IMR-90 (cell line): ENCODE data around the gene SLAMF1. TPM values are rescaled to one million over a fixed set of nuclear protein-coding genes. Genes with fewer than 3 reads are reported as not detected.

Experiments
- ATAC-seq: fragments of 200-7000 bp; cut with Tn5 transposase; 2 replicates; pipeline ENCODE4 v1.9.1; 2020; ENCODE audit warnings: low read depth, mild to moderate bottlenecking, moderate library complexity
- BruUV-seq: library from RNA; stranded (reverse); fragments of 400-500 nt; replicated peaks from 2 replicates; lab custom pipeline; 2021; lab: Mats Ljungman, UMichigan
- CTCF ChIA-PET: fragments of 300-600 bp; formaldehyde crosslinking; extraction: SDS; loops from one replicate; lab custom pipeline; 2021; ENCODE audit warnings: antibody characterized with exemption; lab: Yijun Ruan, JAX
- POLR2A ChIA-PET: fragments of 300-600 bp; sonication (Branson Sonifier 250); formaldehyde crosslinking; loops from one replicate; lab custom pipeline; 2022; ENCODE audit warnings: antibody characterized with exemption; ENCODE audit not compliant: unreplicated experiment; lab: Charles Lee
- DNase-seq: peaks from one replicate; pipeline ENCODE4 v3.0.0; 2013
- H2AFZ ChIP-seq: replicated peaks from 2 replicates; pipeline ENCODE3; 2013; ENCODE audit warnings: low read length, mild to moderate bottlenecking; ENCODE audit not compliant: poor library complexity
- H2AK5ac ChIP-seq: 2 replicates; pipeline ENCODE4 v1.6.1; 2013; ENCODE audit warnings: low read depth, low read length, inconsistent platforms
- H2AK9ac ChIP-seq: replicated peaks from 2 replicates; pipeline ENCODE3; 2013; ENCODE audit warnings: mild to moderate bottlenecking, low read depth, low read length, moderate library complexity; ENCODE audit not compliant: poor library complexity
- H2BK120ac ChIP-seq: 2 replicates; pipeline ENCODE4 v1.6.1; 2013; ENCODE audit warnings: low read depth, low read length, inconsistent platforms
- H2BK15ac ChIP-seq: 3 replicates; pipeline ENCODE4 v1.6.1; 2013; ENCODE audit warnings: low read depth, low read length, inconsistent platforms
- H2BK20ac ChIP-seq: 2 replicates; pipeline ENCODE4 v1.6.1; 2013; ENCODE audit warnings: low read depth, mild to moderate bottlenecking, inconsistent platforms, low read length, moderate library complexity
- H2BK5ac ChIP-seq: 2 replicates; pipeline ENCODE4 v1.6.1; 2013; ENCODE audit warnings: mild to moderate bottlenecking, low read depth, low read length, inconsistent platforms; ENCODE audit not compliant: poor library complexity, severe bottlenecking
- H3K14ac ChIP-seq: replicated peaks from 2 replicates; pipeline ENCODE4 v1.6.1; 2013; ENCODE audit warnings: low read depth, low read length, inconsistent platforms
- H3K18ac ChIP-seq: 2 replicates; pipeline ENCODE4 v1.6.1; 2013; ENCODE audit warnings: low read depth, low read length, control low read depth
- H3K23ac ChIP-seq: 2 replicates; pipeline ENCODE4 v1.6.1; 2013; ENCODE audit warnings: low read depth, low read length, inconsistent platforms
- H3K27ac ChIP-seq: 2 replicates; pipeline ENCODE4 v1.5.1; 2013; ENCODE audit warnings: mild to moderate bottlenecking, control low read depth, low read length; ENCODE audit not compliant: insufficient read depth
- H3K27me3 ChIP-seq: 2 replicates; pipeline ENCODE4 v1.6.1; 2013; ENCODE audit warnings: low read length; ENCODE audit not compliant: control insufficient read depth, insufficient read depth
- H3K36me3 ChIP-seq: 2 replicates; pipeline ENCODE4 v1.6.1; 2013; ENCODE audit warnings: low read length, mixed read lengths; ENCODE audit not compliant: control insufficient read depth, insufficient read depth
- H3K4ac ChIP-seq: 2 replicates; pipeline ENCODE4 v1.6.1; 2013; ENCODE audit warnings: low read depth, low read length, inconsistent platforms
- H3K4me1 ChIP-seq: 2 replicates; pipeline ENCODE4 v1.6.1; 2013; ENCODE audit warnings: low read length, mixed read lengths; ENCODE audit not compliant: control insufficient read depth, insufficient read depth
- H3K4me2 ChIP-seq: 2 replicates; pipeline ENCODE4 v1.6.1; 2013; ENCODE audit warnings: low read depth, mild to moderate bottlenecking, control low read depth, low read length, moderate library complexity
- H3K4me3 ChIP-seq: 2 replicates; pipeline ENCODE4 v1.5.1; 2013; ENCODE audit warnings: low read depth, mild to moderate bottlenecking, control low read depth, low read length, moderate library complexity; ENCODE audit not compliant: insufficient read depth
- H3K56ac ChIP-seq: 2 replicates; pipeline ENCODE4 v1.6.1; 2013; ENCODE audit warnings: low read length, inconsistent platforms; ENCODE audit not compliant: insufficient read depth; ENCODE audit errors: extremely low read depth
- H3K79me1 ChIP-seq, 2 experiments: 2 replicates each; pipeline ENCODE4 v1.6.1; 2013; ENCODE audit warnings: low read length in 2 of 2, inconsistent platforms in 1 of 2, low read depth in 1 of 2
- H3K9ac ChIP-seq: 2 replicates; pipeline ENCODE4 v1.6.1; 2013; ENCODE audit warnings: low read depth, low read length, control low read depth
- H3K9me1 ChIP-seq: 2 replicates; pipeline ENCODE4 v1.6.1; 2013; ENCODE audit warnings: low read length, inconsistent platforms; ENCODE audit not compliant: insufficient read depth
- H3K9me3 ChIP-seq: 2 replicates; pipeline ENCODE4 v1.6.1; 2013; ENCODE audit warnings: low read length; ENCODE audit not compliant: control insufficient read depth, insufficient read depth
- H4K20me1 ChIP-seq: 2 replicates; pipeline ENCODE4 v1.6.1; 2013; ENCODE audit warnings: low read length, inconsistent platforms; ENCODE audit not compliant: insufficient read depth
- H4K5ac ChIP-seq: 2 replicates; pipeline ENCODE4 v1.6.1; 2013; ENCODE audit warnings: mild to moderate bottlenecking, low read depth, low read length, control low read depth
- H4K8ac ChIP-seq, 2 experiments: 2 replicates each; pipeline ENCODE4 v1.6.1; 2013; ENCODE audit warnings: low read depth in 2 of 2, low read length in 2 of 2, control low read depth in 1 of 2, inconsistent platforms in 1 of 2
- H4K91ac ChIP-seq: 2 replicates; pipeline ENCODE4 v1.6.1; 2013; ENCODE audit warnings: low read depth, low read length, inconsistent platforms; ENCODE audit not compliant: insufficient read depth
- CHD1 ChIP-seq: IDR thresholded peaks from 2 replicates; pipeline ENCODE4 v1.6.1; 2012; ENCODE audit warnings: low read depth, low read length, improper control_type of control experiment
- MAZ ChIP-seq: IDR thresholded peaks from 2 replicates; pipeline ENCODE4 v1.6.1; 2012; ENCODE audit warnings: low read depth, mild to moderate bottlenecking, low read length, improper control_type of control experiment, moderate library complexity, borderline replicate concordance
- MXI1 ChIP-seq: IDR thresholded peaks from 2 replicates; pipeline ENCODE4 v1.6.1; 2012; ENCODE audit warnings: low read depth, mild to moderate bottlenecking, low read length, moderate library complexity, borderline replicate concordance
- POLR2A ChIP-seq: IDR thresholded peaks from 2 replicates; pipeline ENCODE4 v1.6.1; 2012; ENCODE audit warnings: mild to moderate bottlenecking, low read depth, low read length
- RCOR1 ChIP-seq: IDR thresholded peaks from 2 replicates; pipeline ENCODE4 v1.6.1; 2012; ENCODE audit warnings: mild to moderate bottlenecking, low read length, improper control_type of control experiment; ENCODE audit not compliant: insufficient replicate concordance
- SMC3 ChIP-seq: fragments of 150-350 bp; IDR thresholded peaks from 2 replicates; pipeline ENCODE4 v1.6.1; 2016; ENCODE audit warnings: low read depth, mild to moderate bottlenecking, antibody characterized with exemption, low read length, moderate library complexity
- USF2 ChIP-seq: fragments of 150-350 bp; IDR thresholded peaks from 2 replicates; pipeline ENCODE4 v1.6.1; 2017; ENCODE audit warnings: mild to moderate bottlenecking, antibody characterized with exemption, low read length, low read depth
- whole genome bisulfite sequencing, 2 experiments: methylation state at CpG; one replicate each; pipeline versions ENCODE4 v1.1.5 to v1.1.7; 2013; ENCODE audit warnings: missing lambda C conversion rate in 2 of 2; ENCODE audit not compliant: insufficient read length in 1 of 2; ENCODE audit errors: extremely low coverage in 2 of 2; 5-methylcytosine and 5-hydroxymethylcytosine counted together
- dilution Hi-C: fragments of 300-500 bp; cut with HindIII; formaldehyde crosslinking; loops from one replicate; pipeline ENCODE4 v1.14.3; 2018; ENCODE audit warnings: low sequenced_read_pairs; ENCODE audit not compliant: unreplicated experiment
- in situ Hi-C: fragments of 300-500 bp; cut with MboI; formaldehyde crosslinking; loops from 3 replicates; pipeline ENCODE4 v1.14.3; 2019; ENCODE audit warnings: low sequenced_read_pairs, inconsistent platforms, mixed read lengths
- intact Hi-C: fragments of 100-400 bp; cut with micrococcal nuclease; formaldehyde crosslinking; loops from 2 replicates; pipeline ENCODE4 v1.10.0; 2022
- polyA plus RNA-seq, 3 experiments: library from polyadenylated mRNA; depleted of rRNA; stranded (reverse); fragments of >200 nt; gene quantifications; 2 replicates each; pipeline ENCODE4 v1.2.3, GENCODE V29; 2012; ENCODE audit warnings: low replicate concordance in 1 of 3
- total RNA-seq: library from RNA; depleted of rRNA; stranded (reverse); fragments of >200 nt; gene quantifications from 2 replicates; pipeline ENCODE4 v1.2.3, GENCODE V29; 2012

SLAMF1 gene
- total and polyA plus RNA-seq, 2 of the 4 experiments (the other 2 are of a cell fraction) = not detected

- H3K79me1 ChIP-seq = no peaks in the 10 kb centered on the region
- no peaks in the 10 kb centered on the region for H3K4me1 ChIP-seq
- BruUV-seq = no TSS peak
- intact Hi-C loops (no loop called here), in situ Hi-C loops (no loop called here), dilution Hi-C loops (no loop called here)
- H4K5ac ChIP-seq = no peak overlapping the region
- ChIA-PET POLR2A (no interaction called here), CTCF (no interaction called here)
- no peak overlapping the region for H2AK5ac ChIP-seq
- H2BK120ac ChIP-seq = no peak overlapping the region
- H2BK20ac ChIP-seq = no peak overlapping the region
- no peak overlapping the region for H3K4me2 ChIP-seq
- H2BK5ac ChIP-seq = no peak overlapping the region
- no peaks in the 10 kb centered on the region for H3K9me1 ChIP-seq
- ATAC-seq = no peak
- H4K91ac ChIP-seq = no peak overlapping the region
- H2AFZ ChIP-seq = no peak overlapping the region
- no peak overlapping the region for H2BK15ac ChIP-seq
- TF ChIP-seq USF2 (no peak), RCOR1 (no peak), SMC3 (no peak), MXI1 (no peak), POLR2A (no peak), MAZ (no peak), CHD1 (no peak)
- DNase-seq = no peak
- H3K56ac ChIP-seq = no peak overlapping the region
- H3K36me3 ChIP-seq = no peaks in the 10 kb centered on the region
- no peaks in the 10 kb centered on the region for H4K20me1 ChIP-seq
- no peaks in the 10 kb centered on the region for H3K9me3 ChIP-seq
- H3K23ac ChIP-seq = no peak overlapping the region
- no peak overlapping the region for H3K4ac ChIP-seq
- H4K8ac ChIP-seq = no peak overlapping the region
- no peaks in the 10 kb centered on the region for H3K27me3 ChIP-seq
- H3K14ac ChIP-seq = no peak overlapping the region
- no peak overlapping the region for H3K9ac ChIP-seq
- no peak overlapping the region for H3K4me3 ChIP-seq
- no peak overlapping the region for H3K27ac ChIP-seq
- no CpG with 5 or more reads among the region's 1 CpG for WGBS, 2 experiments
- H2AK9ac ChIP-seq = no peak overlapping the region
- H3K18ac ChIP-seq = no peak overlapping the region
These were observed 21.5 kb downstream of the SLAMF1 start for GRCh38 chr1:160625321-160625720.
